ENCODE data around the gene AK8. TPM values are rescaled to one million over a fixed set of nuclear protein-coding genes. Genes with fewer than 3 reads are reported as not detected.

Gene AK8
- total RNA-seq, 1 experiment from 2014 or later, result 0.88 TPM

- no TSS peak for BruUV-seq (replicated peaks)
- ChIA-PET POLR2A (no interaction called here), CTCF (no interaction called here)
- Mint-ChIP-seq H3K27me3 (ENCODE audit: insufficient read depth, unreplicated experiment) (peaks cover 17% of the 10 kb centered on the region), H3K4me1 (ENCODE audit: low read depth, unreplicated experiment) (no peaks in the 10 kb centered on the region), H3K36me3 (ENCODE audit: insufficient read depth, unreplicated experiment) (no peaks in the 10 kb centered on the region), H3K4me3 (ENCODE audit: unreplicated experiment) (no peak overlapping the region), H3K27ac (ENCODE audit: unreplicated experiment) (no peak overlapping the region), H3K9me3 (ENCODE audit: unreplicated experiment) (no peaks in the 10 kb centered on the region)
- intact Hi-C loops (cut with micrococcal nuclease; ENCODE audit: unreplicated experiment), result loop anchor here (5.0 kb wide), 1 partner anchor 79 kb away; no protein-coding TSS in a partner anchor
- Histone ChIP-seq H3K4me1 (no peaks in the 10 kb centered on the region), H3K36me3 (ENCODE audit: control insufficient read depth, insufficient read depth, low read length) (no peaks in the 10 kb centered on the region), H3K9me3 (no peaks in the 10 kb centered on the region), H3K4me3 (ENCODE audit: low read depth, low read length) (no peak overlapping the region), H3K27me3 (replicated peaks; ENCODE audit: control insufficient read depth, insufficient read depth, low read length) (no peaks in the 10 kb centered on the region)
- TF ChIP-seq CTCF (IDR thresholded peaks at IDR 0.05; ENCODE audit: insufficient read depth in 1 of 2, low read depth in 1 of 2, low read length in 1 of 2, severe bottlenecking in 1 of 2, unreplicated experiment in 1 of 2), result peak; percentile 14 to 37
- peak in 1 of 2 experiments; percentile 27 for DNase-seq
Measured at GRCh38 chr9:132823370-132824145, 54.5 kb downstream of the AK8 start.

GRCh38 chr9:132820169-132820944 lies 57.7 kb downstream of the AK8 start:
- H3K36me3 ChIP-seq (ENCODE audit: control insufficient read depth, insufficient read depth, low read length), result no peaks in the 10 kb centered on the region
- no peak overlapping the region for H3K4me3 Mint-ChIP-seq (ENCODE audit: unreplicated experiment)
- H3K27me3 Mint-ChIP-seq (ENCODE audit: insufficient read depth, unreplicated experiment), result peaks cover 25% of the 10 kb centered on the region
- no peaks in the 10 kb centered on the region for H3K36me3 Mint-ChIP-seq (ENCODE audit: insufficient read depth, unreplicated experiment)
- H3K4me1 Mint-ChIP-seq (ENCODE audit: low read depth, unreplicated experiment), result no peaks in the 10 kb centered on the region
- BruUV-seq (replicated peaks), result no TSS peak
- H3K27ac Mint-ChIP-seq (ENCODE audit: unreplicated experiment), result no peak overlapping the region
- TF ChIP-seq CTCF (IDR thresholded peaks at IDR 0.05; ENCODE audit: insufficient read depth in 1 of 2, low read depth in 1 of 2, low read length in 1 of 2, severe bottlenecking in 1 of 2, unreplicated experiment in 1 of 2), result no peak
- POLR2A ChIA-PET, result no interaction called here
- no peaks in the 10 kb centered on the region for H3K4me1 ChIP-seq
- H3K27me3 ChIP-seq (replicated peaks; ENCODE audit: control insufficient read depth, insufficient read depth, low read length), result no peaks in the 10 kb centered on the region
- DNase-seq, result no peak
- H3K9me3 ChIP-seq, result no peaks in the 10 kb centered on the region
- intact Hi-C loops (cut with micrococcal nuclease; ENCODE audit: unreplicated experiment), result loop anchor here (5.0 kb wide), 1 partner anchor 82 kb away; no protein-coding TSS in a partner anchor
- peaks cover 9% of the 10 kb centered on the region for H3K9me3 Mint-ChIP-seq (ENCODE audit: unreplicated experiment)
- CTCF ChIA-PET, result interaction anchor here (1.0 kb wide), 1 partner anchor 22 kb away, joined by 4 read pairs; no protein-coding TSS in a partner anchor
- H3K4me3 ChIP-seq (ENCODE audit: low read depth, low read length), result no peak overlapping the region

GRCh38 chr9:132818588-132818987 lies 59.5 kb downstream of the AK8 start:
- Histone ChIP-seq H3K27me3 (replicated peaks; ENCODE audit: control insufficient read depth, insufficient read depth, low read length) (no peaks in the 10 kb centered on the region), H3K4me3 (ENCODE audit: low read depth, low read length) (no peak overlapping the region), H3K9me3 (no peaks in the 10 kb centered on the region), H3K36me3 (ENCODE audit: control insufficient read depth, insufficient read depth, low read length) (no peaks in the 10 kb centered on the region), H3K4me1 (no peaks in the 10 kb centered on the region)
- Mint-ChIP-seq H3K27me3 (ENCODE audit: insufficient read depth, unreplicated experiment) (peaks cover 23% of the 10 kb centered on the region), H3K36me3 (ENCODE audit: insufficient read depth, unreplicated experiment) (no peaks in the 10 kb centered on the region), H3K4me1 (ENCODE audit: low read depth, unreplicated experiment) (no peaks in the 10 kb centered on the region), H3K27ac (ENCODE audit: unreplicated experiment) (no peak overlapping the region), H3K4me3 (ENCODE audit: unreplicated experiment) (no peak overlapping the region), H3K9me3 (ENCODE audit: unreplicated experiment) (peaks cover 9% of the 10 kb centered on the region)
- no peak for DNase-seq
- POLR2A ChIA-PET, result no interaction called here
- no peak for TF ChIP-seq CTCF (IDR thresholded peaks at IDR 0.05; ENCODE audit: insufficient read depth in 1 of 2, low read depth in 1 of 2, low read length in 1 of 2, severe bottlenecking in 1 of 2, unreplicated experiment in 1 of 2)
- no TSS peak for BruUV-seq (replicated peaks)
- CTCF ChIA-PET, result no interaction called here
- intact Hi-C loops (cut with micrococcal nuclease; ENCODE audit: unreplicated experiment), result no loop called here

All from Caco-2 (cell line).